A549 treated with GW870086 at 1 μM for 4 hours (cell line): Measurements from ENCODE around the gene OR6C6. TPM values are rescaled to one million over a fixed set of nuclear protein-coding genes. Genes with fewer than 3 reads are reported as not detected.

Source experiments
- total RNA-seq: library from RNA; stranded (reverse); fragments of 200-300 nt; extraction: Qiagen RNA extraction; gene quantifications from 5 replicates; pipeline ENCODE4 v1.2.3, GENCODE V29; 2022; ENCODE audit warnings: low read depth

OR6C6 gene
- total RNA-seq: not detected in 5 replicates

DNA sequence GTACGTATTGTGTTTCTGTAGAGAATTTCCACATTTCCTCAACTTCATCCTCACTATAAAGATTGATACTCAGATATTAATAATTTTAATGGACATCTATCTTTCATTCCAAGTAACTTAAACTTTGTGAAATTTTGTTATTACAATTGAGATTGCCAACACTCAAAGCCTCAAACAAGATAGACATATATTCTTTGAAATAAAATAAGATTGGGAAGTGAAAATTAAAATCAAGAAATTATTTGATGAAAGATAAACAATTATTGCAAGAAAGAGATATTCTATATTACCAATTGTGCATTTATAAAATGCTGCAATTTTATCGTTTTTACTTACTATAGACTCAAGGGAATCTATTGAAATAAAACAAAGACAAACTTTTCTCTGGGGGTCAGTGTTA lies at the start of gene OR6C6:
Gene OR6C6, minus strand, starts transcription at position 101 of the 400 bp plus-strand sequence. CDS start 1,337 bp downstream, outside the sequence.

DNA sequence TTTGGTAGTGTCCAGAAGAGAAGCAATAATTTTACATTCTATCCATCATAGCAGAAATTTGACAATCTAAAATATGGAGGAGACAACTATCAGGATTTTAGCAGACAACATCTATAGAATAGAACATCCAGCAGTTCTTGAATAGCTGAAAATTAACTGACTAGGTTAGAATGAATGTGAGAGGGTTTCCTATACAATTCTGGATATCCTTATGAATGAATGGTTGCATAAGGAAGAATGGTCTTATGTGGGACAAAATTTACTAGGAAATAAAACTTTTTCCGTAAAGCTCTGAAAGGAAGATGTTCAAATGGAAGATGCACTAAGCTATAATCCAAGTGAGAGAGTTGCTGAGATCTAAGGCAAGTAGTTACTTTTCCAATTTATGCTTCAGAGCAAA lies 34.1 kb upstream of the OR6C6 start, which contains the start of gene OR6C3:
Gene OR6C3, plus strand, starts transcription at position 301 of the 400 bp plus-strand sequence. CDS start 955 bp downstream, outside the sequence.

DNA sequence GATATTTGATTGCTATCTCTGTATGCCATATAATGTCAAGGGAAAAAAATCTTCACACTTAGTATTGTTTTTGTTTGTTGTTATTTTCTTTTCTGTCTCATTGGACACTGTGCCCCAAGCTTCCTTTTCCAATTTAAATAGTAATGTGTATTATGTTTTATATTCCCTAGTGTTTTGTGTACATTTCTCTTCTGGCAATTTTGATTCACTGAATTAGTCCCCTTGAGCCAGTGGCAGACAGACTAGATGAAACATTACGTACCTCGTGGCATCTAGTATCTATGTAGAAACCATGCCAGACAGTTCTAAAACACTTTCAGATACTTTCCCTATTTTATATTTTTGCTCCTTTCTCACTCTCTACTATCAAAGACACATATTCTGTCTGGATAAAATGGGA lies 17.7 kb upstream of the OR6C6 start, which contains the start of gene OR6C1:
Gene OR6C1, plus strand, starts transcription at position 301 of the 400 bp plus-strand sequence. CDS start 6,257 bp downstream, outside the sequence.

DNA sequence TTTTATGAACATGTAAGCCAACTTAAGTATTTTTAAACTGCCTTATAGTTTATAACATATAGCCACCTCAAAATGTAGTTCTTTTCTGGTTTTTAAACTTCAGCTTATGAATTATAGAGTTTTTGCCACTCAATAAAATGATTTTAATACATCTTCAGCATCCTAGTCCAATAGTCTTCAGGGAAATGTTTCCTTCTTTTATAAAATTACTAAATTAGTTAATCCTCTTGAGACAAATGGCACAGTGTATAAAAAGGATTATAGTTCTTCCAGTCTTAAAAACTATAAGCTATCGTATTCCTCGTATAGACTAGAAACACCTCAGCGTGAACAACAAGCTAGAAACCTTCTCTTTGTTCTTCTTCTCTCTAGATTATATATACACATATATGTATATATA lies 52.1 kb downstream of the OR6C6 start, which contains the start of gene OR6C74:
Gene OR6C74, plus strand, starts transcription at position 301 of the 400 bp plus-strand sequence. CDS start 2,679 bp downstream, outside the sequence.

Other genes starting within 250 kb of the OR6C6 start
- gene OR9K2, start 170.2 kb downstream of the OR6C6 start, total RNA-seq: not detected in 5 replicates
- gene OR10A7, start 75.5 kb downstream of the OR6C6 start, total RNA-seq: not detected in 5 replicates
- gene OR6C74, start 52.0 kb downstream of the OR6C6 start, total RNA-seq: not detected in 5 replicates
- not detected in 5 replicates for gene OR6C1, start 17.8 kb upstream of the OR6C6 start, total RNA-seq
- not detected in 5 replicates for gene OR6C3, start 34.2 kb upstream of the OR6C6 start, total RNA-seq
- not detected in 5 replicates for gene OR6C75, start 66.4 kb upstream of the OR6C6 start, total RNA-seq
- not detected in 5 replicates for gene OR6C65, start 104.0 kb upstream of the OR6C6 start, total RNA-seq
- gene OR6C76, start 129.7 kb upstream of the OR6C6 start, total RNA-seq: not detected in 5 replicates
- not detected in 5 replicates for gene OR6C2, start 147.5 kb upstream of the OR6C6 start, total RNA-seq
- gene OR6C70, start 173.6 kb upstream of the OR6C6 start, total RNA-seq: not detected in 5 replicates
- gene OR6C68, start 195.8 kb upstream of the OR6C6 start, total RNA-seq: not detected in 5 replicates